H4 (cell line): Measurements from ENCODE around the gene NABP1. TPM values are rescaled to one million over a fixed set of nuclear protein-coding genes. Genes with fewer than 3 reads are reported as not detected.

Experiments
- DNase-seq: peaks from one replicate; pipeline ENCODE4 v3.0.0-alpha.2; 2015; ENCODE audit warnings: low spot score
- total RNA-seq: library from RNA; depleted of rRNA; stranded (reverse); fragments of >200 nt; shearing (Covaris generic); gene quantifications from 2 replicates; pipeline ENCODE4 v1.2.3, GENCODE V29; 2014

Gene NABP1
- total RNA-seq, 1 experiment from 2014 or later: 19.8 TPM

DNA sequence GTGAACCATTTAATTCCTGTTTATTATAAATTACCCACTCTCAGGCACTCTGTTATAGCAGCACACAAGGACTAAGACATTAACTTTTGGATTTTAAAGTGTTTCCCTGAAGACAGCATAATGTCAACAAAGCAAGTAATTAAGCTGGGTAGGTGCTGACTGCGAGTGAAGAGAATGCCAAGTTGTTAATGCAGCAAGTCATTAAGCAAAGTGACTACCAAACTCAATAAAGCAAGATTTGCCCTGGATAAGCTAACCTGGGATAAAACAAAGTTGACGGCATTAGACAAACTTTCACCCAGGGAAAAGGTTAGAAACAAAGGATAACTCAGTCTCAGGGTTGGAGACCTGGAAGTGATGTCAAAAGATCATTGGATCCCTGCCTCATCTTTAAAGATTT, 28.4 kb upstream of the NABP1 start:
- no peak for DNase-seq

DNA sequence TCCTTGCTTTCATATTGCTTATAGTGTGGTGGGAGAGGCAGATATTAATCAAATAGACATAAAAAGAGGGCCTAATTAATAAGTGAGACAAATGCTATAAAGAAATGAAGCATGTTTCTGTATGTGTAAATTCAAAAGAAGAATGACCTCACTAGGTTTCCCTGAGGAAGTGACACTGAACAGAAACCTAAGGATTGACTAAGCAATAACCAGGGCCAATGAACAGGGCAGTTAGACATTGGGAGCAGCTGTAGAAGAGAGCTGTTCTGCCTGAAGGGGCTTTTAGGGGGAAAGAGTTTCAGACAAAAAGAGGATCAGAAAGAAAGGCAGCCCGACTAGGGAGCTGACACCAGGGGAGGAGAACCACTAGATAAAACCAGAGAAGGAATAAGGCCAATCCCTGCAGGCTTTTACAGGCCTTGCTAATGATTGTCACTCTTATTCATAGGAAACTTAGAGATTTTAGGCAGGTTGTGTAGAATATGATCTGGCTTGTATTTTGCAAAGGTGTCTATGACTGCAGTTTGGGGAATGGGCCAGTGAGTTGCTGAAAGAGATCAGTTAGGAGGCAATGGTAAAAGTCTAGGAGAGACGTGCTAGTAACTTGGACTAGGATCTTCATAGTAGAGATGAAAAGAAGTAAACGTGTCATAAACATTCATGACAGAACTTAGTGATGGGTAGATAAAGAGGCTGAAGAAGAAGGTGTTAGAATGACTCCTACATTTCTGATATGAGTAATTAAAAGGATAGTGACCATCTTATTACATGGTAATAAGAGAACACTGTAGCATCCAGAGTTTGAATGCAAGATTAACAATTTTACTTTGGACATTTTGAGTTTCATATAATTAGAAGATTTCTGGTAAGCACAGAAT, 26.8 kb upstream of the NABP1 start:
- no peak for DNase-seq

- no peak for DNase-seq
Observed at GRCh38 chr2:191653667-191654391, 24.1 kb upstream of the NABP1 start.

GRCh38 chr2:191656391-191656790, 21.5 kb upstream of the NABP1 start:
- no peak for DNase-seq

DNA sequence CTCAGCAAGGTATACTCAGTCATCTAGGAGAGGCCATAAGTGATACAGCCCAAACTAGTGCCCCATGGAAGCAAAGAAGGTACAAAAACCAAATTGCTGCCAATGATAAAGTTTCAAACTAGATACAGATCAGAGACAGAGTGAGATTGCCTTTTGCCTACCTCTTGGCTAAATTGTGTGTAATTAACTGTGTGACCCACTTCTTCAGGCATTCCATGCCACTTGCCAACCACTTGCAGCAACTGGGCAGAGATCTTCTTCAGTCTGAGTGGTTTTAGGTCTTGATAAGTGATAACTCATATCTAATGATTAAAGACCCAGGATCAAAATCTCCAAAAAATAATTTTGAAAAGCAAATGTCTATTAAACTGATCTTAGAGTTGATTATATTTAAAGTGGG, 21.1 kb upstream of the NABP1 start:
- no peak for DNase-seq

DNA sequence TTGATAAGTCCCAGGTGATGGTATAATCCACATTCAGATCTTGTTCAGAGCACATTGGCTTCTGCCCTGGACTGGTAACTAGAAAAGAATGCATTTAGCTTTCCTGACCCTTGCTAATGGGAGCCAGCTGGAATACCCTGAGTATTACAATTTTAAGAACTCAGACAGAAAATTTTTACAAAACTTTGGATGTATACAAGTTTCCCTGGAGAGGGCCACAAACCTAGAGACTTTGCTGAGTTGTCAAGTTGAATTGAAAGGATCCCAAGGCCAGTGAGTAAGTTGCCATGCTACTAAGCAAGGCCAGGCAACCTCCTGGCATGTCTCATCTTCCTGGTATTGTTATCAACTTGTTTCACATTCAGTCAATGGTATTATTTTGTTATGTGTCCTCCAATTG, 20.0 kb upstream of the NABP1 start:
- no peak for DNase-seq

GRCh38 chr2:191659198-191659597, 18.7 kb upstream of the NABP1 start:
- DNase-seq: no peak

GRCh38 chr2:191660575-191660974, 17.4 kb upstream of the NABP1 start:
- no peak for DNase-seq

DNA sequence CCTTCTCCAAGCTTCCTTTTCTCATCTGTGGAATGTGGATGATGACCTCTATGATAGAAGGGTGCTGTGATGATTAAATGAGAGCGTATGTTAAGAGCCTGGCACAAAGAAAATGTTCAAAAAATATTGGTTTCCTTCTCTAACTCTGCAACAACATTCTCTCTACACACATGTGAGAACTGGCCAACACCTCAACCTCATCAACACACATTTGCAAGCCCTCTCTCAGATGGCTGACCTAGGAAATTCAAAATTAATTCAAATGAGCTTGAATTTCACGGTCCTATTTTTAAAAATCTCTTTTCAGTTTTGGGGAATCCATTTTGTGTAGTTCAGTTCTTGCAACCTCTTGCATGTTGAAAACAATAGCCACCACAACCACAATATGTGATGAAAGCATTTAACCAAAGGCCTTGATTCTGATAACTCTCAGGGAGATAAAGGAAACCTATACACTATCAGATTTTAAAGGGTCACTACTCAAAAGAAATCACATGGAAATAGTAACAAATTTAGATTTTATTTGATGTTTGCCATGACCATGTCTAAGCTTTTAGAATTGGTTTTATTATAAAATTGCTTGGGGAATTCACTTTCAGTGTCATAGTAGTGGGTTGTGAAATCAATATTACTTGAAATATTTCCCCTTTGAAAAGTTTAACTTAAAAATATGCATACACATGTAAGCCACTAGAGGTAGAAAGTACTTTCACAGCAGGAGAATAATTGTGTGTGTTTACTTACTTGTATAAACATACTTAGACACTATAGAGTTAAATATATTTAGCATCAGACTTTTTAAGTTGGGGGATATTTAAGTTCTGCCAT, 16.6 kb upstream of the NABP1 start:
- no peak for DNase-seq

DNA sequence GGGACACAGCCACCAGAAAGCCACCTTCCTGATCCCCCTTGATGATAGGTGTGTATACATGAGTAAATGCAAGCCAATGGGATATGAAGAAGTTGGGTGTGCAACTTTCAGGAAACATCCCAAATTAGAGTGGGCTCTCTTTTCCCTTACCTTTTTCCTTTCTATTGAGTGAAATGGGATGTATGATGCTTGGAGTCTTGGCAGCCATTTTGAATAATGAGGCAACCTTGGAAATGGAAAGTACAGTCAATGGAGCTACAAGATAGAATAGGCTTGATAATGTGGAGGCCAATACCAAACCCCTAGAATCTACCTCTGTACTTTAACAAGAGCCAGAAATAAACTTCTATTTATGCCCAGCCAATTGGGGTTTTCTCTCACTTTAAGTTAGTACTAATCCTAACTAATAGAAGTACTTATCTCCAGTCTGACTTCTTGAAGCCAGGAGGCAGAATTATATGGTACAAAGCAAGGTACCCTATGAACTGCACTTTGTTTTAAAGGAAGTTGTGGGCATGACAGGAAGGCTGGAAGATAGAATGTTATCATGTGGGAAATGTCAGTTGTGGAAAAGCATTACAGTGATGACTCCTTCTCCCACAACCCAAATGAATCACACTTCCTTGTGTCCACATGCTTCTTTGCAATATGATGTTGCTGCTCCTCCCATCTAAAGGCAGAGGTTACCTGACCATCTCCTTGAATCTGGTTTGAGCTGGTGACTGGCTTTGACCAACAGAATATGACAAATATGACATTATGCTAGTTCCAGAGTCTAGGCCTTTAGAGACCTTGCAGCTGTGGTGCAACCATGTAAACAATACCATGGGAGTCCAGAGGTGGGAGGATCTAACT, 12.9 kb upstream of the NABP1 start:
- DNase-seq: peak; percentile 17

DNA sequence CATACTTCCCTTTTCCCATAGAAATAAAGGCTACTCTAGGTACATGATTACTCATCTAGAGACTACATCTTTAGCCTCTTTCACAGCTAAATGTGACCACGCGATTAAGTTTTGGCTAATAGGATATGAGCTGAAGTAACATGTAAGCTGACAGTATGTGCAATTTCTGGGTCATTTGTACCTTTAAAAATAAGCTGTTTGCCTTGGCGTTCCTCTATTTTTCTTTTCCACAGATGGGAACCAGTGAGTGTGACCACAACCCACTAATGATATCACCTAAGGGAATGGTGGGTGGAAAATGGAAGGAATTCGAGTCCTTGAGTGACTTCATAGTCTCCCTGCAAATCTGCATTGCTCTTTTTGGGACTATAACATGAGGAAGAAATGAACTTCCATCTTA, 11.7 kb upstream of the NABP1 start:
- no peak for DNase-seq

GRCh38 chr2:191666732-191667131, 11.2 kb upstream of the NABP1 start:
- DNase-seq: no peak

DNA sequence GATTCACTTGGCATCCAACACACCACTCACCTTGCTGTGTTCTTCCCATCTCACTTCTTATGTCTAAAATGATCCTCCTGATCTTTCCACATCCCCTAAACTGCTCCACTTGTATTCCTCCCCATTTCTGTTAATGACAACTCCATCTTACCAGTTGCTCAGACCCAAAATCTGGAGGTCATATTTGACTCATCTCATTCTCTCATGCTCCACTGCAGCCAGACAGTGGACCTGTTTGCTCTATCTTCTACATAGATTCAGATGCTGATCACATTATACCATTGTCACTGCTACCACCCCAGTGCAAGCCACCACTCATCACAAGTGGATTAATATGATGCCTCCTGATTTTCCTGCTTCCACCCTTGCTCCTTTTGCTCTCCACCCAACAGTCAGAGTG, 7.9 kb upstream of the NABP1 start:
- DNase-seq: no peak

DNA sequence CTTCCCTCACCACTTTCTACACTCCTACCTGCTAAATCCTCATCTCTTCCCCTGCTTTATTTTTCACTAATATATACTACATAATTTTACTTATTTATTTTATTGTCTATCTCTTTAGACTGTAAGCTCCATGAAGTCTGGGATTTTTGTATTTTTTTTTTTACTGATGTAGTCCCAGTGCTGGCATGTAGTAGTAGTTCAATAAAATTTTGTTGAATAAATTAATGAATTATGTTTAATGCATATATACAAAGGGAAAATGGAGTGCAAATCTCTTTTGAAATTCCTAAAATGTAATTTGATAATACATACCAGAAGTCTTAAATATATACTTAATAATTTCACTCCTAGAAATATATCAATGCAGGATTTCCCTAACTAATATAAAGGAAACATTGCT, 7.1 kb upstream of the NABP1 start:
- no peak for DNase-seq

- peak; percentile 31 for DNase-seq
Observed at GRCh38 chr2:191675807-191676721, 1.9 kb upstream of the NABP1 start.

GRCh38 chr2:191676790-191677645, 918 bp upstream of the NABP1 start:
- DNase-seq: peak; percentile 55

DNA sequence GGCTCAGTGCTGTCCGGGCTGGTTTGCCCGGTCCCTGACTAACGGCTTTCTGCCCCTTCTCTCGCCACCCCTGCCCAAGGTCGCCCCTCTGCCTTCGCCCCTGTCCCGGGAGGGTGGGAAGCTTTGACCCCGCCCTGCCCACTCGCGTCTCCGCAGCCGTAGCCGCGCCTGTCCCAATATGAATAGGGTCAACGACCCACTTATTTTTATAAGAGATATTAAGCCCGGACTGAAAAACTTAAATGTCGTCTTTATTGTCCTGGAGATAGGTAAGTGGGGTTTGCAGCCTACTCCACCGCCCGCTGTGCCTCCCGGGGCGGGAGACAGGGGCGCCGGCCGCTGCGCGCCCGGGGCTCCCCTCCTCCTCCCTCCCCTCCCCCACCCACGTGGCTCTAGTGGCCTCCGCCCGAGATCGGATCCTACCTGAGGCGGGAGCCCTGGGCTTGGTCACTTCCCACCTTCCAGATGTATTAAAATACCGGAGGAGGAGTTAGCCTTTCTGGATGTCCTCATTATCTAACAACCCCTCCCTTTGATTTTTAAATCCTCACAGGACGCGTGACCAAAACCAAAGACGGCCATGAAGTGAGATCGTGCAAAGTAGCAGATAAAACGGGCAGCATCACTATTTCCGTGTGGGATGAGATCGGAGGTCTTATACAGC, 633 bp downstream of the NABP1 start:
- DNase-seq: peak; percentile 22

DNA sequence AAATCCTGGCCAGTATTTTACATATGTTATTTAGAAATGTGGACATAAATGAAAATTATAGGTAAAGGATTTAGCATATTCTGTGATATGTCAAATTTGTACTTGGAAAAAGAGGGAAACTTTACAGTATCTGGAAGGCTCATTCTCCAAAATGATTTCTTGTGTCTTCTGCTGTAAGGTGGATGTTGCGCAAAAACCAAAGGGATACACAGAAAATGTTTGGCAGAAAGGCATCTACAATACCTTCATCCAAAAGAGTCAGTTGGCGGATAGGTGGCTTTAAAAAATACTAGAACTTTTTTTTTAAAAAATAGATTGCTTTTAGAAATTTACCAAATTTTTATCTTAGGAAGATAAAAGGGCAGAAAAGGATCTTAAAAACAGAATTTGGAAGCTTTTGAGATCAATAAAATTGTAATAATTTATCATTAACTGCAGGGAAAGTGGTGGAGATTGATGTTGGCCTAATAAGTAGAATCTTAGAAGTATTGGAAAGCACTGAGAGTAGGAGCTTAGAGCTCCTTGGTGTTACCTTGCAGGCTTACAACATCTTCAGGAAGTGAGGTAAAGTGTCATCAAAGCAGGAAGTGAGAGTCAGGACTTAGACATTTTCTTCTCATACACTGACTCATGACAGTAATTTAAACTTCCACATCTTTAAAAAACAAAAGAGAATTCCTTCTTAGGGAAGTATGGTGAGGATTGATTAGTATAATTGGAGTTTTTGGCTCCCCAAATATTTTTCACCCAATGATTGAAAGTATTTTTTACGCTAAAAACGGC, 2.1 kb downstream of the NABP1 start:
- DNase-seq: peak; percentile 79
